HG02981 (cell line): Measurements from ENCODE around the gene WDR43.

Experiments
- ATAC-seq: cut with Tn5 transposase; IDR thresholded peaks from one replicate; pipeline ENCODE4 v1.9.1; 2021; ENCODE audit warnings: mild to moderate bottlenecking, moderate library complexity; ENCODE audit not compliant: unreplicated experiment

The WDR43 gene

DNA sequence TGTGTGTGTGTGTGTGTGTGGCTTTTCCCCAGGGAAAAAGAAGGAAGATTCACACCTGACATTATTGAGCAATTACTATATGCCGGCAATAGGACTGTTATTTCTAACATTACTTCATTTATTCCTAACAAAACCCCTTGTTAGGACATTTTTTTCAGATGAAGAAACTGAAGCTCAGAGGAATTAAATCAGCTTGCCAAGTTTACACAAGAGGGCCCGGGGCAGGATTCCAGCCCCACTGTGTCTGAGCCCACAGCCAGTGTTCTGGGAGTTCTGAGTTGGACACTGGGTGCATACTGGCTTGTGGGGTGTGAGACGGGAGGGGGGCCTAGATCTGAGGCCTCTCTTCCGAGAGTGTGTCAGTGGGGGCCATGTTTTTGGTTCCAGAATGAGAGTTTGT, 96.6 kb downstream of the WDR43 start:
- no peak for ATAC-seq

DNA sequence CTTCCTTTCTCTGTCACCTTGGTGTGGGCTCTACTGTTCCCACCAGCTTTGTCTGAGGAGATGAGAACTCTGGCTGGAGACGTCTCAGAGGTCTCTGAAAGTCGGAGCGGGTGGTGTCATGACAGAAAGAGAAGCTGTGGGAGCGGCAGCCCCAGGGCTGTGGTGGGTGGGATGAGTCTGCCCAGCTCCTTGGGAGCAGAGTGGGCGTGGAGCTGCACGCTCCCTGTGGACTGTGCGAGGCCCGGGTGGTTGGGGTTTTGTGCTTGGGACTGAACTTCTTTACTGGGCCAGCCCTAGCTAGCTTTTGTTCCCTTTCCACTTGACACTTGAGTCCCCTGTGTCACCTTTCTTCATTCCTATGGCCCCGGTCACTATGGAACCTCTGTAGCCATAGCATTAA, 97.0 kb downstream of the WDR43 start:
- ATAC-seq: no peak

DNA sequence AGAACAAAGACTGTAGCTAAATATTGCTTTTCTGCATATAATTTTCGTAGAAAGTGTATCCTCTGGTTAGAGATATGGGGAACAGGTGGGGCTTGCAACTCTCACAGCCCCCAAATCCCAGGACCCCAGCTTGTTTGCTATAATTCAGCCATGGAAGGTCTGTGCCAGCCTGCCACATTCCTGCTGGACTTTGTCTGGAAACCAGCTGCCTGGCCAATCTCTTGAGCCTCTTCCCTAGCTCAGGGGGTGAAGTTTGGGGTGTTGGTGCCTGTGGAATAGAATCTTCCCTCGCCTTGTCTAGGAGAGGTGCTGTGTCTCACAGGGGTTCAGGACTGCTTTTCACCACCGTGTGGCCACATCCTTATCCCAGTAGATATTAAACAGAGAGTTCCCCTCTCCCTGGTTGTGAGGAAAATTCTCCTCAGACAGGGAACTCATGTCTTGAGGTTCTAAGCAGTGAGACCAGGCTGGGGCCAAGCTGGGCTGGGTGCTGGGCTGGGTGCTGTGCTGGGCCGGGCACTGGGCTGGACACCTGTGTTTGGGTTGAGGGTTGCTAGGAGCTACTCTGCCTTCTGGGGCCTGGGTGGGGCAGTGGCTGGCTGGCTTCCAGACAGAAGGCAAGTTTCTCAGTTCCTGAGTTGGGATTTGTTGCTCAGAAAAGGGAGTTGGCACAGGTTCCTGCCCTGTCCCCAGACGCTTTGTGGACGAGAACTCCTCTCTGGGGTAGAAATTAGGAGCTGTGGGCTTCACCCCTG, 98.9 kb downstream of the WDR43 start:
- ATAC-seq: no peak

DNA sequence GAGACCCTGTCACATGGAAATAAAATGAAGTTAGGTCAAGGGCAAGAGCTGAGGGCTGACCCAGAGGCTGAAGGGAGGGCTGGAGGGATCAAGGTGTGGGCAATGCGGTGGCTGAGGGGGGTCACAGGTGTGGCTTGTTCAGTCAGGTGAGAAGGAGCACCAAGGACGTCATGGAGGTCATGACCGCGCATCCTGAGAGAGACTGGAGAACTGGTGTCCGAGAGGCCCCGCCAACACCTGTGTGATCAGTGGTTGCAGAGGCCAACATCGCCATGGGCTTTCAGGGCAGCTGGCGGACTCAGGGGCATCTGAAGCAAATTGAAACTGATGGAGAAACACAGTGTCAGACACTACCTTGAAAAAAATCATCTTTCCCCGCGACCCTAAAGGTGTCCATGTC, 99.6 kb downstream of the WDR43 start:
- ATAC-seq: no peak

DNA sequence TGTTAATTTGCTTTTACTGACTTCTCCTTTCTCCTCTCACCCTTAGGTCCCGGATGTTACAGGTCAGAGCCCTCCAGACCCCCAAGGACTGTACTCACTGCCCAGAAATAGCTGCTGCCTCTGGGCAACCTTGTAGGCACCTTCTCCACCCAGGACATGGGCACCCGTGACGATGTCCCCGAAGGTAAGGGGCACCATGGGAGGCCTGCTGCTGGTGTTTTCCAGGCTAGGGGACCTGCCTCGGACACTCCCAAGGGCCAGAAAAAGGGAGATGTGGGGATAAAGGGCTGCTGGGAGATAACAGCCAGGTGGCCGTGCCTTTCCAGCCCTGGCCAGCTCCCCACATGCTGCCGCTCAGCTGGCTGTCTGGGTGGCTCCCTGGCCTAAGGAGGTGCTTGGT, 100.2 kb downstream of the WDR43 start:
- no peak for ATAC-seq

DNA sequence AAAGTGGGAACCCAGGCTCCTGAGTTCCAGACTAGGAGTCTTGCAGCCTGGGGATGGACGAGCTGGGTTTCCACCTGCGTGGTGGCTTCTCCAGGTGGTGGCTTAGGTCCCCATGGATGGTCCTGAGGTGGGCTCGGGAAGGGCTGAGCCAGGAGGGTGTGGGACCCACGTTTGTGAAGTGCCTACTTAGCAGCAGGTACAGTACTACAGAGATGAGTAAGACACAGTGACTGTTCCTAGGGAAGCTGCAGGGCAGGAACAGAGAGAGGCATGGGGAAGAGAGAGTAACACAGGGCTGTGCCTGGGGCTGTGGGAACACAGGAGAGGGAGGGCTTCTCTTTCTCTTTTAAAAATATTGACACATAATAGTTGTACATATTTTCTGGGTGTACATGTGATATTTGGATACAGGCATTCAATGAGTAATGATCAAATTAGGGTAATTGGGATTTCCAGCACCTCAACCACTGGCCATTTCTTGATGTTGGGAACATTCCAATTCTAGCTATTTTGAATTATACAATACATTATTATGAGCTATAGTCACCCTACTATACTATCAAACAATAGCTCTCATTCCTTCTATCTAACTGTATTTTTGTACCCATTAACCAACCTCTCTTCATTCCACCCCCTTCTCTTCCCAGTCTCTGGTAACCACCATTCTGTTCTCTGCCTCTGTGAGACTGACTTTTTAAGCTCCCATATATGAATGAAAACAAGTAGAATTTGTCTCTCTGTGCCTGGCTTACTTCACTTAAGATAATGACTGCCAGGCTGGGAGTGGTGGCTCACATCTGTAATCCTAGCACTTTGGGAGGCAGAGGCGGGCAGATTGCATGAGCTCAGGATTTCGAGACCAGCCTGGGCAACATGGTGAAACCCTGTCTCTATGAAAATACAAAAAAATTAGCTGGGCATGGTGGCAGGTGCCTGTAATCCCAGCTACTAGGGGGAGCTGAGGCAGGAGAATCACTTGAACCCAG, 101.6 kb downstream of the WDR43 start:
- no peak for ATAC-seq

DNA sequence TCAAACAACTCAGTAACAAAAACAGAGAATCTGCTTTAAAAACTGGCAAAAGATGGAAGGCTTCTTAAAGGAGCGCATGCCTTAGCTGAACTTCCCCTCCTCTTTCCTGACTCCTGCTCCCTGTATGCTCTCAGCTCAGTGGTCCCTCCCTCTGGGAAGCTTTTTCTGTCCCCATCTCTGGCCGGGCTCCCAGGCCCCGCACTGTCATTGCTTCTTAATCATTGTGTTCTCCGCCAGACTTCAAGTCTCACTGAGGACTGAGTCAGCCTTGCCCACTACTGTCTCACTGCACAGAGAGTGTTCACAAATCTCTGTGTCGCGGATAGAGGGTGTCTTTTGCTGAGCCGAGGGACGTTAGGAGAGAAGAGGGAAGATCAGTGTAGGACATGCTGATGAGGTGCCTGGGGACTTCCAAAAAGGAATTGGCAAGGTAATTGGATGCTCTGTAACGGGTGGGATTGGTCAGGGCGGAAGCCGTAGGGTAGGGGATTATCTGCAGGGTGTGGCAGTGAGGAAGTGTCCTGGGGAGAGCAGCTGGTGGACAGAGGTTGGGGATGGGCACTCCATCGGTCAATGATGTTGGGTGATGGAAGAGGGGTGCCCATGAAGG, 102.9 kb downstream of the WDR43 start:
- no peak for ATAC-seq
